HFF-Myc (cell line): ENCODE data around the gene SLC22A31.

Experiments used
- DNase-seq: peaks from one replicate; pipeline ENCODE4 v3.0.0-alpha.2; 2011; ENCODE audit warnings: low read depth; ENCODE audit errors: extremely low read depth
- H3K4me3 ChIP-seq: replicated peaks from 2 replicates; pipeline ENCODE4 v1.5.1; 2011; ENCODE audit warnings: low read depth, mild to moderate bottlenecking, control low read depth, low read length
- CTCF ChIP-seq: IDR thresholded peaks from 2 replicates; pipeline ENCODE4 v1.5.1; 2012; ENCODE audit warnings: mild to moderate bottlenecking, low read depth, low read length, control low read depth; ENCODE audit errors: missing control alignments

SLC22A31 gene

GRCh38 chr16:89150090-89150835 is 50.1 kb downstream of the SLC22A31 start:
- H3K4me3 ChIP-seq: no peak overlapping the region
- no peak for DNase-seq
- TF ChIP-seq CTCF: no peak

GRCh38 chr16:89149386-89149785 is 51.0 kb downstream of the SLC22A31 start:
- no peak overlapping the region for H3K4me3 ChIP-seq
- TF ChIP-seq CTCF: no peak
- no peak for DNase-seq

GRCh38 chr16:89147085-89147817 is 53.1 kb downstream of the SLC22A31 start:
- H3K4me3 ChIP-seq: no peak overlapping the region
- DNase-seq: no peak
- no peak for TF ChIP-seq CTCF

- no peak for TF ChIP-seq CTCF
- H3K4me3 ChIP-seq: no peak overlapping the region
- DNase-seq: no peak
These were observed 53.9 kb downstream of the SLC22A31 start for GRCh38 chr16:89146211-89147005.
